GM21423 (cell line): Measurements from ENCODE around the gene TRIAP1.
"Not testable (repeated sequence)": the region's sequence is repeated elsewhere in the genome, so short reads cannot be mapped to it uniquely, and the experiment has no call there.

Experiments used
- ATAC-seq: cut with Tn5 transposase; IDR thresholded peaks from one replicate; pipeline ENCODE4 v1.9.1; 2021; ENCODE audit warnings: mild to moderate bottlenecking, moderate library complexity; ENCODE audit not compliant: unreplicated experiment

Gene TRIAP1

DNA sequence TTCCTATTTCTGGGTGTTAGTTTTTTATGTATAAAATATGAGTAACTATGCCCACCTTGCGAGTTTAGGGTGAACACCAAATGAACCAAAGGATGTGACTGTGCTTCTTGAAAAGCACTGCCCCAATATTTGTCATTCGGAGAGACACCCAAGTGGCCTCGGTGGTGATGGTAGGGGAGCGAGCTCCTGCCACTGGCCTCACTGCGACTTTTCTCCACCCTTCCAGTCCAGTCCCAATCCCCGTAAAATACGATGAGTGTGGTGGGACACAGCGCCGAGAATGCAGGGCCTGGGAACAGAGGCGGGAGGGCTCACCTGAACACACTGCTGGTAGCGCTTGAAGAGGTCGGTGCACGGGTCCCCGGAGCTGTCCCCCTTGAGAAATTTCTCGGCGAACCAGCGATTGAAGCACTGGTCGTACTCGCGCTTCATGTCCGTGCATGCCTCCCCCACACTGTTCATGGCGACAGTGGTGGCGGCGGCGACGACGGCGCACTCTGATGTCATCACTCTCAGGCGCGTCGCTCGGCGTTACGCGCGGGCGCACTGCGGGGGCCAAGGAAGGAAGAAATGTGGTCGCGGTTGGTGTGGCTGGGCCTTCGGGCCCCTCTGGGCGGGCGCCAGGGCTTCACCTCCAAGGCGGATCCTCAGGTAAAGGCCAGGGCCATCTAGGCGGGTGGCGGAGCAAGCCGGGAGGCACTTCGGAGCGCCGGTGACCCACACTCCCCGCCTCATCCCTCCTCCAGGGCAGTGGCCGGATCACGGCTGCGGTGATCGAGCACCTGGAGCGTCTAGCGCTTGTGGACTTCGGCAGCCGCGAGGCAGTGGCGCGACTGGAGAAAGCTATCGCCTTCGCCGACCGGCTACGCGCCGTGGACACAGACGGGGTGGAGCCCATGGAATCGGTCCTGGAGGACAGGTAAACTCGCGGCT lies at the start of gene TRIAP1, which contains the start of gene GATC:
TSS of gene TRIAP1 (minus strand) at position 474 of the 933 bp plus-strand sequence. CDS start at position 462, 12 bp downstream.
TSS of gene GATC (plus strand) at position 534 of the 933 bp plus-strand sequence. CDS start at position 571, 37 bp downstream.
- peak; percentile 88 for ATAC-seq

DNA sequence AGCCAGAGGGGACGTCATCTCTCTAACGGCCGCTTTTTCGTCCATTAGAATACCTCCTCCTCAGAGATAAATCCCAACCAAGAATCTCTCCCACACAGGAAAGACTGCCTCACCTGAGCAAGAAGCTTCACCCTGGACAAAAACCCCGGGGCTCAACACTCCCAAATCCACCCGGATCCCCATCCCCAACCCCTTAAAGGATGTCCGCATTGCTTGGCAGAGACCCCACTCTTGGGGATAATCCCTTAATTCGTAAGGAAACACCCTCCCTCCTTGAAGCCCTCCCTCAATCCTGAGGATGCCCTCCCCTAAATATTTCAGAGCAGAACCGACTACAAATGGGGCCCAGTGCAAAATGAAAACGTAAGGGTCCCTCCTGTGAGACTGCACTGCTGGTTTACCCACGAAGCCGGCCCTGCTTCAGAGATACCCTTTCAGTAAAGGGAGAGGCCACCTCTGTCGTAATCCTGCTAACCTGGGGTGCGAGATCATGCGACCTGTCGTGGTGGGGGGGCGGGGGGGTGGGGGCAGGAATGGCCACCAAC lies 49.1 kb upstream of the TRIAP1 start:
- ATAC-seq, result no peak

DNA sequence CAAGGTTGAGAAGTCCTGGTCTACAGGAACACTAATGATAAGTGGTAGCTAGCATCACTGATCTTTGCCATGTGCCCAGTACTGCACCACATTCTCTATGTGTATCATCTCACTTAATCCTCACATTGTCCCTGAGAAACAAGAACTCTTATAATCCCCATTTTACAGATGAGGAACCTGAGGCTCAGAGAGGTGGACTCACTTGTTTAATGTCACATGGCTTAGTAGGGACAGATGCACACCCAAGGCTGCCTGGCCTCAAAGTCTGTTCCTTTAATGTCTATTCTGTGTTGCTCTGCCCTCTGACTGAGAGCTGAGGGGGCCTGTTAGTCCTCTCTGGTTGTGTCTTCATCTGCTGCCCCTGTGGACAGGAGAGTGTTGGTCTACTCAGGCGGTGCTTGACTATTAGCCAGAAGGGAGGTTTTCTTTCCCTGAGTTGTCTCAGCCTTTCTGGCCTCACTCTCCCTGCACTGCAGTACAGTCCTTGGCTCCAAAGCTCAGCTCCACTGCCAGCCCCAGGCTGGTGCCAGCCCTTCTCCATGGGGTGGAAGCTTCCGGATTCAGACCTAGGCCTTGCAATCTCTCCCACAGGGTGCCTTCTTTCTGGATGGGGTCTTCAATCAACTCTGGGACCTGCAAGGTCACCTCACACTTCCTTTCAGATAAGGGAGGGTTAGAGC lies 44.8 kb upstream of the TRIAP1 start:
- ATAC-seq, result no peak

DNA sequence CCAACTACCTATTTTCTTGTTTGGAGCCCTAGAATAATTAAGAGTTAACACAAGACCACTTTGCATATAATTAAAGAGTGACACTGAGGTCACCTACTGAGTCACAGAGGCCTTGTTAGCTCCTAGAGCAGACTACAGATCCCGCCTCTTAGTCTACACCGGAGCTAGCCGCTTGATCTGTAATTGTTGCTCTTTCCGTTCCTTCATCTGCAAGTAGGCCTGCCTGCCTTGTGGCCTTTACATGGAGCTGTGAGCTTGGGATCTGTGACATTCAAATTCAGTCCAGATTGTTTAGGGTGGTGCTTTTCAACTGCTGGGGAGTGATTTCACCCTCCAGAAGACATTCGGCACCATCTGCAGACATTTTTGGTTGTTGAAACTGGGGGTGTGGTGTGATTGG lies 44.1 kb upstream of the TRIAP1 start:
- no peak for ATAC-seq

DNA sequence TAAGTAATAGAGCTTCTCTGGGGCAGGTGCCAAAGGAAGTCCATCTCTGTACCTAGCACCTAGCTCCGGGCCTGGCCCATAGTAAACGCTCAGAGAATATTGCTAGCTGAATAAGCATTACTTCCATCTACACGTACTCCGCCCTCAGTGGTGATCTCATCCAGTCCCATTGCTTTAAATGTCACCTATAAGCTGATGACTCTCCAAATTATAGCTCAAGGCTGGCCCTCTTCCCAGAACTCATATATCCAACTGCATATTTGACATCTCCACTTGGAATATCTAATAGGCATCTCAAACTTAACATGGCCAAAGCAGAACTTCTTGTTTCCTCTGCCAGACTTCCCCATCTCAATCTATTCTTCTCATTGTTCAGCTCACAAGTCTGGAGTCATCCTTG lies 42.8 kb upstream of the TRIAP1 start:
- no peak for ATAC-seq

DNA sequence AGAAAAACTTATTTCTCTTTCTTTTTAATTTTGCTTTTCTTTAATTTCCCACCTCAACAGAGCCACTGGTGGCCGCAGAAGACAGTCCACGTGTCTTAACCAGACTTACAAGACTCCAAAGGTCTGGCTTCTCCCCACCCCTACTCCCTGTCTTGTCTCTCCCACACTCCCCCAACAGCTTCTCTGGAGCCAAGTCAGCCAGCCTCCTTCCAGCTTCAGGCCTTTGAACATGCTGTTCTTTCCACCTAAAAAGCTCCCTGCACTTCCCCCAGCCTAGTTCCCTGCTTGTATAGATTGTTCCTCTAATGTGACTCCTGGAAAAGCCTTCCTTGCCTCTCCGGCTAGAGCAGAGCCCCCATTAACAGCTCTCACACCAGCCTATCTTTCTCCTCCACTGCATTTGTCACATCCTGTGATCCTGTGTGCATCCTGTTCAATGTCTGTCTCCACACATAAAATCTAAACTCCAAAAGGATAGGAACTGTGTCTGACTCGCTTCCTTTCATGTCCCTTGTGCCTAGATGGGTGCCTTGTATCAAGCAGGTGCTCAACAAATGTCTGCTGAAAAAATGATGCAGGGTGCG lies 42.0 kb upstream of the TRIAP1 start:
- ATAC-seq, result no peak

DNA sequence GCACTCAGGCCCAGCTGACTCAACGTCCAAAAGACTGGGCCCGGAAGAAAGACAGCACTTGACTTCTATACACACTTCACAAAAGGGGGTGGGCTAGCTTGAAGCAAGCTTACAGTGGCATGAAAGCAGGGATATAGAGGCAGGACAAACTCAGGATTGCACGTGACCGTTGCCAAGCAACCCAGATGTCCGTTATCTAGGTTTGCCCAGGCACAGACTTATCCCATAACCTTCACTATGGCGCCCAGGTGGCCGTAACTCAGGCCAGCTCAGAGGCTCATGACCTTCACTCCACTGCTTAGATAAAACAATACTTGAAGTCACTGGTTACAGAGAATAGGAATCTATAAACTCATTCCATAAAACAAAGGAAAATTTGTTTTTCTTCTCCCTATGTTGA lies 41.4 kb upstream of the TRIAP1 start:
- ATAC-seq, result not testable (repeated sequence)

DNA sequence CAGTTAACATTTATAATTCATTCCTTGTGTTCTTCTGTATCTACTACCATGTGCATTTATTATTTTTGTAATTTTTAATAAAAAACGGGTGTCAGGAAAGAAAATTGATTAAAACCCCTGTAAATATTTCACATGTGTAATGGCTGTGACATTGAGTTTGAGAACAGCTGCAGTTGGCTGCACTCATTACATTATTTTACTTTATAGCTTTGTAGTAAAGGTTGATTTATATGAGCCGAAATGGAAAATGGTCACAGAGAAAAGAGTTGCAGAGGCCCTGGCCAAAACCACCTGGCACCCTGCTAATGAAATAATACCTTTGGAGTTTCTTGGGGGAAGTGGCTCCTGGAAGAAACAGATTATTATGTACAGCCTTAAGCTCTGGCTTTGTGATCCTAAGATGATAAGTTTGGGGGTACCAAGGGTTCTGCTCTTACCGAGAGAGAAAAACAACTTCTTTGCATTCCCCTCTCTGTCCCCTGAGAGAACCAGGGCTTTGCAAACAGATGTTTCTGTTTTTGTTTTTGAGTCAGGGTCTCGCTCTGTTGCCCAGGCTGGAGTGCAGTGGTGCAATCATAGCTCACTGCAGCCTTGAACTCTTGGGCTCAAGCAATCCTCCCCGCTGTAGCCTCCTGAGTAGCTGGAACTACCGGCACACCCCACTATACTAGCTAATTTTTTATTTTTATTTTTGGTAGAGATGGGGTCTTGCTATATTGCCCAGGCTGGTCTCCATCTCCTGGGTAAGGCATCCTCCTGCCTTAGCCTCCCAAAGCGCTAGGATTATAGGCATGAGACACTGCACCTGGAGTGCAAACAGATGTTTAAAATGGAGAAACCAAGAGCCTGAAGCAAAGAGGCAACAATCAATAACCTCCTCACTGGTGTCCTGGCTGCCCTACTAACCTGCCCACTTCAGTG lies 40.0 kb upstream of the TRIAP1 start:
- ATAC-seq, result no peak

DNA sequence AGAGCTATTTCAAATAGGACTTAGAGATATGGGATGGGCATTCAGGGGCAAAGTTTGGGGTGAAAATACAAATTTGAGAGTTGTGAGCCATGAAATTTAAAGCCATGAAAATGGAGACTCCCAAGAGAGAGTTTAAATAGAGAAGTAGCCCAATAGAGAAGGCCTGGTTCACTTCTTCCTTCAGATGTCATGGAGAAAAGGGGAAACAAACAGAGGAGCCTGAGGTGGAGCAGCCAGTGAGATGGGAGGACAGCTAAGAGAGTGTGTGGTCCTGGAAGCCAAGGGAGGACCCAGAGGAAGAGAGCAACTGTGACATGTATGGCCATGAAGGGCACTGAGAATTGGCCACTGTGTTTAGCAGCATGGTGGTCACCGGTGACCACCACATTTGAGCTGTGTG lies 37.4 kb upstream of the TRIAP1 start:
- no peak for ATAC-seq

DNA sequence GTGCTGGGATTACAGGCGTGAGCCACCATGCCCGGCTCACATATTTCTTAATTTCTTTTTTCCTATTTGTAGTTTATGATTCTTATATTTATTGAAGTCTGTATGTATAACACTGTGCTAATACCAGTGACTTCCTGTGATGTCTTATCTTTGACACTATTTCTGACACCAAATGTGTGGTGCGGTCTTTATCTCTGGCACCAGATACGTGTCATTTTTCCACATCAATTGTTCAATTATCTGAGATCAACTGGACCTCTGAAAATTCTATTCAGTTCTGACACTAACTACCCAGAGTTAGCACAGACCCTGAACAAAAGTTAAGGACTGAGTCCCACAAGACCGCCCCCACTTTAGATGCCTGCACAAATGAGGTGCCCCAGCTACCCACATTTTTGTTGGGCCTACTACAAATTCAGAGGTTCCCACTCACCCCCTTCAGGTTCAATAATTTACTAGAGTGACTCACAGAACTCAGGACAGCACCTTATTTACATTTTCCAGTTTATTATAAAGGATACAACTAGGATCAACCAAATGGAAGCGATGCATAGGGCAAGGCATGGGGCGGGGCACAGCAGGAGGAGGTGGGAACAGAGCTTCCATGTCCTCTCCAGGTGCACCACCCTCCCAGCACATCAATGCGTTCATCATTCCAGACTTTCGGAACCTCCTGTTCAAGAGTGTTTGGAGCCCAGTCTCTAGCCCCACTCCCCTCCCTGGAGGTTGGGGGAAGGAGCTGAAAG lies 35.0 kb upstream of the TRIAP1 start:
- ATAC-seq, result no peak

DNA sequence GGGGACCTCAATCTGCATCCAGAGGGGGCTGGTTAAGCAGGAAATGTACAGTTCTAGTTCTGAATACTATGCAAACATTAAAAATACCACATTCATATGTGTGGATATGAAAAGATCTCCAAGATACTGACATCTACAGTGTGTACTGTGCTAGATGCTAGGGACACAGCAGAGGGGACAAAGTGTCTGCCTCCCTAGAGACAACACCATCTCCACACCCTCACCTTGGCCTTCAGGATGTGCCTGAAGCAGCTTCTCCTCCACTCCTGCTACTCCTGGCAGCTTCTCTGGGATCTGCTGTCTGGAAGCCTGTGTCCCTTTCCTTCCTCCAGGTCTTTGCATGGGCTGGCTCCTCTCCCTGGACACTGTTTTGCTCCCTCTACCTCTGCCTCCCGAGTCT lies 34.0 kb upstream of the TRIAP1 start:
- ATAC-seq, result no peak

DNA sequence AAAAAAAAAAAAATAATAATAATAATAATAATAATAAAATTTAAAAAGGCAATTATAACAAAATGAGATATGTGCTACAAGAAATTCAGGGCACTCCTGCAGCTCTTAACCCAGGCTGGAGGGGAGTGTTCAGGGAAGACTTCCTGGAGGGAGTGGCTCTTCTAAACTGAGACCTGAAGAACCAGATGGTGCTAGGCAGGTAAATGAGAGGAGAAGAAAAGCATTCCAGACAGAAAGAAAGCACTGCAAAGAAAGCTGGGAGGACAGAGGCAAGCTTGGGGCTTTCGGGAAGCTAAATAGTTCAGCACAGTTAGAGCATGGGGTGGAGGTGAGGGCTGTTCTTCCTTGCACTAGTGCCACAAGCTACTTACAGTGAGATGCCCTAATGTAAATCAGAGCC lies 33.3 kb upstream of the TRIAP1 start:
- ATAC-seq, result no peak

DNA sequence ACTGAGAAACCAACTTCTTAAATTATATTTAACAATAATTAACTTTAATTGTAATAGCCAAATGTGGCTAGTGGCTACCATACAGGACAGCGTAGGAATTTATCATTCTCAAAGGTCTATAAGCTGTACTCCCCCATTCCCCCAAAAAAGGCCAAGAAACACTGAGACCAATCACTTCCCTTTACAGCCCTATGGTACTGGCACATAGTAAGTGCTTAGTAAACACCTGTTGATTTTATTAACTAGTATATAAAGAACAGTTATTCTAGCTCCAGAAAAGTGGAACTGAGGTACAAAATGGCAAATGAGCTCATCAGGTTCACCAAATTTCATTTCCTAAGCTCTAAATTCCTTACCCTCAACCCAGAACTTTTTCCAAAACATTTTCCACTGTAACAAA lies 29.5 kb upstream of the TRIAP1 start:
- ATAC-seq, result no peak

DNA sequence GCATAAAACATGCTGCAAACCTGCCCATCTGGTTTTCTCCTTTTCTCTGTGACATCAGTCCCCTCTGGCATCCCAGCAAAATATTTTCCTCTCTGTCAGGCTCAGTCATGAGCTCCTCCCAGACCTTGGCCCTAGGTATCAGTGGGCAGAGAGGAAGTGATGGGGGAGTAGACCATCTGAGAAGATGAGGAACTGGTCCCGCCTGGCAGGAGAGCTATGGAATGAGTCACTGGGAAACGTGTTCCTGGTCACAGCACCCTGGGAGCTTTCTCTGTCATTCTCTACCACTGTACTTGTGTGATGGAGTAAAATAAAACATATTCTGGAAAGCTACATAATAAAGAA lies 28.4 kb upstream of the TRIAP1 start:
- ATAC-seq, result no peak

DNA sequence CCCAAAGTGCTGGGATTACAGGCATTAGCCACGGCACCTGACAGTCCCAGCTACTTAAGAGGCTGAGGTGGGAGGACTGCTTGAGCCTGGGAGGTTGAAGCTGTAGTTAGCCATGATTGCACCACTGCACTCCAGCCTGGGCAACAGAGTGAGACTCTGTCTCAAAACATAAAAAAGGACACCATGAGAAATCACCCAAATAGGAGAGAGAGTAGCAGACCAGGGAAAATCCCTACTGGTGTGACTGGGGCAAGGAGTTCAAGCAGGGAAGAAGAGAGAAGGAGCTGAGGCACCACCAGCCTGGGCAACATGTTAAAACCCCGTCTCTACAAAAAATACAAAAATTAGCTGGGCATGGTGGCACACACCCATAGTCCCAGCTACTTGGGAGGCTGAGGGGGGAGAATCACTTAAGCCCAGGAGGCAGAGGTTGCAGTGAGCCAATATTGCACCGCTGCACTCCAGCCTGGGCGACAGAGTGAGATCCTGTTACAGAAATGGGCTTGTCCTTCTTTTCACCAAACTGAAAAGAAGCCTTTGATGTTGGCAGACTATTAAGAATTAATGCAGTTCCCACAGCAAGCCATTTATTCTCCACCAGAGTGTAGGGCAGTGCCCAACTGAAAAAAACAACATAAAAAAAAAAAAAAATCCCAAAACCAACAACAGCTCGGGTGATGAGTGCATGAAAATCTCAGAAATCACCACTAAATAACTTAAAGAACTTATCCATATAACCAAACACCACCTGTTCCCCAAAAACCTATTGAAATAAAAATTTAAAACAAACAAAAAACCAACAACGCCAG lies 27.8 kb upstream of the TRIAP1 start:
- ATAC-seq, result no peak

DNA sequence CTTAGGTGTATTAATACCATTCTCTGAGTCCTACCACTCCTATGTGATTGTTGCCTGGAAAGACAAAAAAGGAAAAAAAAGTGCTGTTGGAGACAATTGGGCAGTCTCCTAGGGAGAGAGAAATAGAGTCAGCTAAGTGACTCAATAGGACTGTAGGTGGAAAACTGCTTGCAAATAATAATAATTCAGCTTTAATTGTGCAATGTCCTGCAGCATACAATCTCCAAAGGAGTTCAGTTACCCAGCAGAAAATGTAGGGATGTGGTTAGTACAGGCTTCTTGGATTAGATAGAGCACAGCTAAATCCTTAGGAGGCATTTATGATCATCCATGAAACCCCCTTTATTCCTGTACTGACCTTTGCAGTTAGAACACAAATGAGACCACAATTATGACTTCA lies 26.3 kb upstream of the TRIAP1 start:
- ATAC-seq, result no peak

DNA sequence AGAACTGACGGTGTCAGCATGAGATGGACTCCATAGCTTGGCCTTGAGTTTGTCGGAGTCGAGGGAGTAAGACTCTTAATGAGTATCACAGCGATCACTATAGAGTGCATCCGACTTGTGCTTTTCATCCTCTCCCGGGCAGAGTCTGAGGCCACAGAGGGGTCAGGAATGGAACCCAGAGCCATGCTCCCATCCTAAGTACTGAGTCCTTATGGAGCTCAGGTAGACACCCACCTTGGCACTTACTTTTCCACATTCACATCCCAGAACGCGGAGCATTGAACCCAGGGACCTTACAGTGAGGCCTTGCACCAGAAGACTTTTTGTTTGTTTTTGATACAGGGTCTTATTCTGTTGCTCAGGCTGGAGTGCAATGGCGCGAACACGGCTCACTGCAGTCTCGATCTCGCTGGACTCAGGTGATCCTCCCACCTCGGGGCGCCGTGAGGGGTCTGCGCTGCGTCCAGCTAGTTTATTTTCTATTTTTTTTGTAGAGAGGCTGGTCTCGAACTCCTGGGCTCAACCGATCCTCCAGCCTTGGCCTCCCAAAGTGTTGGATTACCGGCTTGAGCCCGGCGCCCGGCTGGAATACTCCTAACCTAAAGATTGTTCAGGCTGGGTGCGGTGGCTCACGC lies 24.1 kb upstream of the TRIAP1 start:
- ATAC-seq, result peak; percentile 8

DNA sequence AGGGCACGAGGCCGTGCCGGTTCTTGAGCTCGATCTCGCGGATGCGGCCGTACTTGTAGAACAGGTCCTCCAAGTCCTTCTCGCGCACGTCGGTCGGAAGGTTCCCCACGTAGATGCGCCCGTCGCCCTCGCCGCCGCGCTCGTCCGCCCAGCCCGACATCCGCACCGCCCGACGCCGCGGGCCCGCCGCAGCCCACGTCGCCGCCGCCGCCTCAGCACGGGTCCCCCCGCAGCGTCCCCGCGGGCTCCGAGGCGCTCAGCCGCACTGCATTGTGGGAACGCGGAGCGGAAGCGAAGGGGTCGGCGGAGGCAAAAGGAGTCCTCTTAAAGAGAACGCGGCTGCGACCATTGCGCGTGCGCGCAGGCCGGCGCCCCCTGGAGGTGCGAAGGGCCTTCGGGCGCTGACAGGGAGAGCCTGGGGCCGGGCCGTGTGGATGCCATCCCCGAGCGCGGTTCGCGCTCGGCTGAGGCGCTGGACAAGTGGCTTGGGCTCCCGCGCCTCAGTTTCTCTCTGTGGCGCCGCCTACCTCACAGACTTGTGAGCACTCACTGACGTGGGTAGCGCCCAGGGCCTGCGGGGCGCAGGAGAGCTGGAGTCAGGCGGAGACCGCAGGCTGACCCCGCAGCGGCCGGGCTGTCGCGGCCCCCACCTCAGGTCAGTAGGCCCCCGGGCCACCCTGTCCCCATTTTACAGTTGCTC lies 23.4 kb upstream of the TRIAP1 start, which contains the start of gene SRSF9:
TSS of gene SRSF9 (minus strand) at position 299 of the 700 bp plus-strand sequence. CDS start at position 160, 139 bp downstream.
- peak; percentile 82 for ATAC-seq
